WTC11 (cell line): ENCODE results near the gene MFNG.

Experiments
- CTCF ChIP-seq: fragments of 200-600 bp; IDR thresholded peaks from 2 replicates; pipeline ENCODE4 v1.8.0; 2022; ENCODE audit warnings: antibody characterized with exemption
- GRHL2 ChIP-seq: fragments of 250-450 bp; sonication (Bioruptor Pico); IDR thresholded peaks from 2 replicates; pipeline ENCODE4 v1.8.0; 2022; ENCODE audit warnings: mild to moderate bottlenecking, moderate library complexity; ENCODE audit not compliant: insufficient replicate concordance, severe bottlenecking
- JUN ChIP-seq: sonication (generic); formaldehyde crosslinking; IDR thresholded peaks from 2 replicates; pipeline ENCODE4 v1.8.0; 2023; ENCODE audit warnings: mild to moderate bottlenecking, missing genetic modification reagents
- MLX ChIP-seq: sonication (generic); formaldehyde crosslinking; IDR thresholded peaks from 2 replicates; pipeline ENCODE4 v1.8.1; 2023; ENCODE audit warnings: mild to moderate bottlenecking, missing genetic modification reagents, moderate library complexity
- NFYB ChIP-seq: sonication (generic); formaldehyde crosslinking; conservative IDR thresholded peaks from 2 replicates; pipeline ENCODE4 v1.8.0; 2022; ENCODE audit warnings: low read depth, missing genetic modification reagents
- TEAD4 ChIP-seq: sonication (generic); formaldehyde crosslinking; IDR thresholded peaks from 2 replicates; pipeline ENCODE4 v1.8.0; 2022; ENCODE audit warnings: mild to moderate bottlenecking, missing genetic modification reagents
- ZNF232 ChIP-seq: sonication (generic); formaldehyde crosslinking; IDR thresholded peaks from 2 replicates; pipeline ENCODE4 v1.8.0; 2022; ENCODE audit warnings: mild to moderate bottlenecking, missing genetic modification reagents
- TF ChIP-seq, protein P1 (sequence below): sonication (generic); formaldehyde crosslinking; IDR thresholded peaks from 2 replicates; pipeline ENCODE4 v1.8.1; 2022; ENCODE audit warnings: mild to moderate bottlenecking, moderate library complexity, missing genetic modification reagents

DNA sequence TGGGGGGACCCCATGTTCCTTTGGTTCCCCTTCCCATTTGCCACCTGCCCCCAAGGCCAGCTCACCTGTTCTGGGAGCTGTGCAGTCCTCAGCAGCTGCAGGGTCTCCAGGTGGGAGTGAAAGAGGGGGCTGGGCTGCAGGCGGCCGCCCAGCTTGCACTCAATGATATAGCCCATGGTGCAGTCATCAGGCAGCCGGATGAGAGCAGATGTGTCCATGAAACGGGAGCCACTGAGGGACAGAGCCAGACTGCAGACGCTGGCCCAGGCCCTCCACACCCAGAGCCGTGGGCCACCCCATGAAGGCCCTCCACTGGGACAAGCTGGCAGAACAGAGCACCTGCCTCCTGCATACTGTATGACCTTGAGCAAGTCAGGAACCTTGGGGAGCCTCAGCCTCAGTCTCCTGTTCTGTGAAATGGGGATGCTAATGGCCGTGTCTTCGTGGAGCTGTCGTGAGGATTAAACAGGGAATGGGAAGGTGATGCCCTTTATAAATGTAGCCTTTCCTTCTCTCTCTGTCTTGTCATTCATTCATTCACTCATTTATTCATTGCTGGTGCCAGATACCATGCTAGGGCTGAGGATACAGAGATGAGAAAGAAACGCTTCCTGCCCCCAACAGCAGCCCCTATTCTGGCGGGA is 11.6 kb downstream of the MFNG start:
- TF ChIP-seq ZNF232 (CRISPR knock-in tag) (no peak), CTCF (no peak), NFYB (CRISPR knock-in tag) (no peak), MLX (CRISPR knock-in tag) (no peak), GRHL2 (CRISPR knock-in tag) (no peak), TEAD4 (no peak), JUN (no peak)
- TF ChIP-seq, protein P1, sequence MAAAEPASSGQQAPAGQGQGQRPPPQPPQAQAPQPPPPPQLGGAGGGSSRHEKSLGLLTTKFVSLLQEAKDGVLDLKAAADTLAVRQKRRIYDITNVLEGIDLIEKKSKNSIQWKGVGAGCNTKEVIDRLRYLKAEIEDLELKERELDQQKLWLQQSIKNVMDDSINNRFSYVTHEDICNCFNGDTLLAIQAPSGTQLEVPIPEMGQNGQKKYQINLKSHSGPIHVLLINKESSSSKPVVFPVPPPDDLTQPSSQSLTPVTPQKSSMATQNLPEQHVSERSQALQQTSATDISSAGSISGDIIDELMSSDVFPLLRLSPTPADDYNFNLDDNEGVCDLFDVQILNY (CRISPR knock-in tag) = no peak
